GM12878 (cell line): ENCODE measurements around the gene OR52E6. TPM values are rescaled to one million over a fixed set of nuclear protein-coding genes. Genes with fewer than 3 reads are reported as not detected.

Source experiments
- ATAC-seq: fragments of 200-7000 bp; cut with Tn5 transposase; 3 replicates; pipeline ENCODE4 v1.9.1; 2020; ENCODE audit warnings: mild to moderate bottlenecking, moderate library complexity
- BruUV-seq: library from RNA; stranded (reverse); fragments of 400-500 nt; replicated peaks from 2 replicates; lab custom pipeline; 2021; lab: Mats Ljungman, UMichigan
- CTCF ChIA-PET: fragments of 300-600 bp; sonication (Branson Sonifier 250); formaldehyde crosslinking; extraction: SDS; loops from one replicate; lab custom pipeline; 2021; ENCODE audit warnings: inconsistent platforms; lab: Yijun Ruan, JAX
- POLR2A ChIA-PET: fragments of 350-600 bp; formaldehyde crosslinking; extraction: SDS; loops from one replicate; lab custom pipeline; 2021; ENCODE audit warnings: inconsistent platforms; lab: Charles Lee
- RAD21 ChIA-PET: fragments of 300-600 bp; sonication (Branson Sonifier 250); formaldehyde crosslinking; loops from one replicate; lab custom pipeline; 2023; ENCODE audit warnings: antibody characterized with exemption; ENCODE audit not compliant: unreplicated experiment; lab: Charles Lee
- SMC1A ChIA-PET: fragments of 300-600 bp; sonication (Branson Sonifier 250); formaldehyde crosslinking; loops from one replicate; lab custom pipeline; 2023; ENCODE audit not compliant: unreplicated experiment, uncharacterized antibody; lab: Charles Lee
- DNase-seq: peaks from one replicate; pipeline ENCODE4 v3.0.0-alpha.2; 2011; ENCODE audit warnings: low read depth, low spot score
- FAIRE-seq: peaks from 3 replicates; lab custom pipeline; 2011; peaks lifted over from hg19 to GRCh38; lab: Jason Lieb, UNC
- H2AFZ ChIP-seq: 2 replicates; pipeline ENCODE4 v1.6.0; 2011; ENCODE audit warnings: low read depth, low read length, control low read depth; ENCODE audit not compliant: control insufficient read depth
- H3K27ac ChIP-seq: 2 replicates; pipeline ENCODE4 v1.5.1; 2011; ENCODE audit warnings: control low read depth; ENCODE audit not compliant: control insufficient read depth, insufficient read depth
- H3K27me3 ChIP-seq, 2 experiments: replicated peaks in 1 of 2; 2 replicates each; pipeline versions ENCODE4 v1.6.0 to v1.6.1; 2011; ENCODE audit warnings: low read length in 1 of 2; ENCODE audit not compliant: control insufficient read depth in 2 of 2, insufficient read depth in 2 of 2
- H3K36me3 ChIP-seq, 2 experiments: 2 replicates each; pipeline ENCODE4 v1.5.1; 2011; ENCODE audit warnings: low read length in 1 of 2; ENCODE audit not compliant: control insufficient read depth in 2 of 2, insufficient read depth in 2 of 2
- H3K4me1 ChIP-seq: 2 replicates; pipeline ENCODE4 v1.6.1; 2011; ENCODE audit warnings: mild to moderate bottlenecking, low read length, moderate library complexity, mixed read lengths; ENCODE audit not compliant: control insufficient read depth, insufficient read depth
- H3K4me2 ChIP-seq: 2 replicates; pipeline ENCODE4 v1.6.0; 2011; ENCODE audit warnings: control low read depth; ENCODE audit not compliant: control insufficient read depth, insufficient read depth
- H3K4me3 ChIP-seq: fragments of 200-600 bp; sonication (generic); 2 replicates; pipeline ENCODE4 v1.5.1; 2016
- H3K79me2 ChIP-seq: 2 replicates; pipeline ENCODE4 v1.6.0; 2011; ENCODE audit warnings: low read length; ENCODE audit not compliant: control insufficient read depth, insufficient read depth
- H3K9ac ChIP-seq: 2 replicates; pipeline ENCODE4 v1.8.0; 2011; ENCODE audit warnings: low read length, control low read depth, mixed read lengths; ENCODE audit not compliant: control insufficient read depth, insufficient read depth
- H3K9me3 ChIP-seq: replicated peaks from 3 replicates; pipeline ENCODE4 v1.5.1; 2011; ENCODE audit warnings: mild to moderate bottlenecking, low read length; ENCODE audit not compliant: control insufficient read depth, insufficient read depth
- H4K20me1 ChIP-seq: 2 replicates; pipeline ENCODE4 v1.6.0; 2011; ENCODE audit not compliant: control insufficient read depth, insufficient read depth
- GATAD2B ChIP-seq: fragments of 450-650 bp; conservative IDR thresholded peaks from 2 replicates; pipeline ENCODE4 v1.6.1; 2017; ENCODE audit warnings: low read depth, mild to moderate bottlenecking, moderate library complexity
- NKRF ChIP-seq: fragments of 450-650 bp; conservative IDR thresholded peaks from 2 replicates; pipeline ENCODE4 v1.6.1; 2017; ENCODE audit warnings: mild to moderate bottlenecking, moderate library complexity
- WGBS: methylation state at CpG from one replicate; pipeline ENCODE4 v1.1.6; 2016; ENCODE audit warnings: low lambda C conversion rate; ENCODE audit not compliant: insufficient replicate concordance, insufficient coverage; ENCODE audit errors: missing lambda C conversion rate; 5-methylcytosine and 5-hydroxymethylcytosine counted together
- in situ Hi-C: fragments of 300-500 bp; cut with MboI; formaldehyde crosslinking; loops from 9 replicates; pipeline ENCODE4 v1.14.3; 2018; ENCODE audit warnings: mixed read lengths
- intact Hi-C: fragments of 100-400 bp; cut with micrococcal nuclease; formaldehyde crosslinking; loops from one replicate; pipeline ENCODE4 v1.14.2; 2022; ENCODE audit not compliant: unreplicated experiment
- polyA plus RNA-seq, 11 experiments: library from polyadenylated mRNA; depleted of rRNA in 4 of 11; unstranded in 6 of 11; stranded (reverse) in 5 of 11; fragments of >200 nt; fragmentation: Nextera tagmentation in 4 of 11; fragmentation: Illumina TruSeq in 1 of 11; extraction: Ambion mirVana in 4 of 11; extraction: Trizol in 1 of 11; gene quantifications; 1 replicate in 1 of 11; 2 replicates in 10 of 11; pipeline versions ENCODE4 v1.2.1 to v1.2.3, GENCODE V29; 2011 to 2016; ENCODE audit warnings: inconsistent platforms in 2 of 11, missing spikeins in 2 of 11, low read depth in 1 of 11
- total RNA-seq, 4 experiments: library from RNA; depleted of rRNA in 3 of 4; stranded (reverse); fragments of >200 nt in 3 of 4; fragmentation: Illumina TruSeq in 1 of 4; extraction: Trizol in 1 of 4; gene quantifications; 2 replicates each; pipeline versions ENCODE4 v1.2.1 to v1.2.3, GENCODE V29; 2013 to 2021

The OR52E6 gene
- total and polyA plus RNA-seq, 10 of the 15 experiments (the other 5 are each of a cell fraction or from before 2014, with no cell fraction given): not detected

- H3K9ac ChIP-seq: peak overlapping the region; percentile 44
- H2AFZ ChIP-seq: peak overlapping the region; percentile 74
- 10% methylated on average over 5 of the region's 5 CpGs for WGBS
- in situ Hi-C loops: loop anchor here (5.0 kb wide), 1 partner anchor 337 kb away; no protein-coding TSS in a partner anchor
- H3K36me3 ChIP-seq: no peaks in the 10 kb centered on the region
- H3K4me3 ChIP-seq: peak overlapping the region; percentile 68
- no peaks in the 10 kb centered on the region for H3K4me1 ChIP-seq
- BruUV-seq: no TSS peak
- no peak overlapping the region for H3K27ac ChIP-seq
- no peaks in the 10 kb centered on the region for H3K9me3 ChIP-seq
- no peaks in the 10 kb centered on the region for H3K79me2 ChIP-seq
- ATAC-seq (peak; percentile 57), DNase-seq (no peak), FAIRE-seq (no peak)
- no peak for TF ChIP-seq NKRF
- no peak for TF ChIP-seq GATAD2B
- CTCF ChIA-PET: interaction anchor here (0.7 to 3.2 kb wide), 15 partner anchors 9 to 544 kb away, joined by 3 to 23 read pairs (median 4); partner anchors contain the start of genes TRIM22 and TRIM5
- no peaks in the 10 kb centered on the region for H4K20me1 ChIP-seq
- H3K4me2 ChIP-seq: peak overlapping the region; percentile 78
- H3K27me3 ChIP-seq: no peaks in the 10 kb centered on the region
- RAD21 ChIA-PET: interaction anchor here (0.8 to 2.3 kb wide), 9 partner anchors 8 to 209 kb away, joined by 3 to 23 read pairs (median 5); partner anchors contain the start of genes TRIM22 and TRIM5
- SMC1A ChIA-PET: interaction anchor here (0.8 to 3.0 kb wide), 16 partner anchors 9 to 438 kb away, joined by 3 to 19 read pairs (median 4); partner anchors contain the start of gene TRIM5
- intact Hi-C loops: loop anchor here (2.0 to 5.0 kb wide), 5 partner anchors 82 to 684 kb away; partner anchors contain the start of gene OR51M1
- POLR2A ChIA-PET: interaction anchor here (0.6 kb wide), 1 partner anchor 182 kb away, joined by 3 read pairs; no protein-coding TSS in a partner anchor
Measured at GRCh38 chr11:5809122-5809519, 32.6 kb downstream of the OR52E6 start.
